Adipocyte (in vitro differentiated cells): ENCODE data around the gene CADPS2.

ENCODE experiments used
- DNase-seq: peaks from one replicate; pipeline ENCODE4 v3.0.0-alpha.2; 2015; ENCODE audit warnings: low read depth
- H3K27me3 ChIP-seq: replicated peaks from 2 replicates; pipeline ENCODE4 v1.7.0; 2013; ENCODE audit warnings: mild to moderate bottlenecking, low read length, moderate library complexity; ENCODE audit not compliant: control insufficient read depth, insufficient read depth
- H3K36me3 ChIP-seq: 2 replicates; pipeline ENCODE4 v1.7.0; 2013; ENCODE audit warnings: low read length, mild to moderate bottlenecking, moderate library complexity; ENCODE audit not compliant: control insufficient read depth, insufficient read depth, severe bottlenecking
- H3K4me1 ChIP-seq: 2 replicates; pipeline ENCODE4 v1.7.0; 2013; ENCODE audit warnings: mild to moderate bottlenecking, low read length, moderate library complexity; ENCODE audit not compliant: control insufficient read depth, insufficient read depth
- H3K4me3 ChIP-seq: 2 replicates; pipeline ENCODE4 v1.7.0; 2013; ENCODE audit warnings: mild to moderate bottlenecking, low read length, moderate library complexity
- H3K9ac ChIP-seq: 2 replicates; pipeline ENCODE4 v1.7.0; 2013; ENCODE audit warnings: mild to moderate bottlenecking, low read length, moderate library complexity
- H3K9me3 ChIP-seq: 2 replicates; pipeline ENCODE4 v1.7.0; 2013; ENCODE audit warnings: mild to moderate bottlenecking, low read length, moderate library complexity; ENCODE audit not compliant: control insufficient read depth

The CADPS2 gene

GRCh38 chr7:122632238-122632637 is 254.0 kb downstream of the CADPS2 start:
- Histone ChIP-seq H3K4me1 (peaks cover 8% of the 10 kb centered on the region), H3K4me3 (no peak overlapping the region), H3K9me3 (no peaks in the 10 kb centered on the region), H3K9ac (no peak overlapping the region), H3K36me3 (no peaks in the 10 kb centered on the region), H3K27me3 (no peaks in the 10 kb centered on the region)
- DNase-seq = no peak

GRCh38 chr7:122629412-122629953 is 256.8 kb downstream of the CADPS2 start:
- Histone ChIP-seq H3K9ac (no peak overlapping the region), H3K4me3 (no peak overlapping the region), H3K27me3 (no peaks in the 10 kb centered on the region), H3K36me3 (no peaks in the 10 kb centered on the region), H3K9me3 (no peaks in the 10 kb centered on the region), H3K4me1 (peaks cover 8% of the 10 kb centered on the region)
- DNase-seq = no peak

GRCh38 chr7:122628651-122629411 is 257.4 kb downstream of the CADPS2 start:
- Histone ChIP-seq H3K4me1 (peaks cover 13% of the 10 kb centered on the region), H3K27me3 (no peaks in the 10 kb centered on the region), H3K9me3 (no peaks in the 10 kb centered on the region), H3K4me3 (no peak overlapping the region), H3K9ac (no peak overlapping the region), H3K36me3 (no peaks in the 10 kb centered on the region)
- DNase-seq = peak; percentile 53

GRCh38 chr7:122626785-122627184 is 259.5 kb downstream of the CADPS2 start:
- DNase-seq = no peak
- no peaks in the 10 kb centered on the region for H3K27me3 ChIP-seq
- H3K36me3 ChIP-seq = no peaks in the 10 kb centered on the region
- no peak overlapping the region for H3K9ac ChIP-seq
- no peak overlapping the region for H3K4me3 ChIP-seq
- peaks cover 15% of the 10 kb centered on the region for H3K4me1 ChIP-seq
- no peaks in the 10 kb centered on the region for H3K9me3 ChIP-seq

- Histone ChIP-seq H3K4me3 (no peak overlapping the region), H3K4me1 (peaks cover 7% of the 10 kb centered on the region), H3K9me3 (no peaks in the 10 kb centered on the region), H3K9ac (no peak overlapping the region), H3K27me3 (no peaks in the 10 kb centered on the region), H3K36me3 (no peaks in the 10 kb centered on the region)
- DNase-seq = no peak
These were observed 263.6 kb downstream of the CADPS2 start for GRCh38 chr7:122622682-122623081.

GRCh38 chr7:122619664-122620063 is 266.6 kb downstream of the CADPS2 start:
- H3K27me3 ChIP-seq = no peaks in the 10 kb centered on the region
- no peak overlapping the region for H3K4me3 ChIP-seq
- H3K9me3 ChIP-seq = no peaks in the 10 kb centered on the region
- no peak overlapping the region for H3K9ac ChIP-seq
- no peaks in the 10 kb centered on the region for H3K36me3 ChIP-seq
- peaks cover 7% of the 10 kb centered on the region for H3K4me1 ChIP-seq
- no peak for DNase-seq

GRCh38 chr7:122618585-122619189 is 267.6 kb downstream of the CADPS2 start:
- Histone ChIP-seq H3K9me3 (no peaks in the 10 kb centered on the region), H3K4me3 (no peak overlapping the region), H3K9ac (no peak overlapping the region), H3K36me3 (no peaks in the 10 kb centered on the region), H3K27me3 (no peaks in the 10 kb centered on the region), H3K4me1 (peaks cover under 1% of the 10 kb centered on the region)
- no peak for DNase-seq

- no peaks in the 10 kb centered on the region for H3K36me3 ChIP-seq
- H3K27me3 ChIP-seq = no peaks in the 10 kb centered on the region
- no peaks in the 10 kb centered on the region for H3K9me3 ChIP-seq
- H3K4me3 ChIP-seq = no peak overlapping the region
- peak; percentile 4 for DNase-seq
- H3K9ac ChIP-seq = no peak overlapping the region
- H3K4me1 ChIP-seq = no peaks in the 10 kb centered on the region
These were observed 269.3 kb downstream of the CADPS2 start for GRCh38 chr7:122616951-122617350.

- Histone ChIP-seq H3K27me3 (no peaks in the 10 kb centered on the region), H3K4me3 (no peak overlapping the region)
These were observed 280.3 kb downstream of the CADPS2 start for GRCh38 chr7:122605929-122606328.

GRCh38 chr7:122604251-122604650 is 282.0 kb downstream of the CADPS2 start:
- Histone ChIP-seq H3K36me3 (no peaks in the 10 kb centered on the region), H3K9me3 (no peaks in the 10 kb centered on the region), H3K4me3 (no peak overlapping the region), H3K9ac (no peak overlapping the region), H3K4me1 (no peaks in the 10 kb centered on the region), H3K27me3 (no peaks in the 10 kb centered on the region)
- DNase-seq = no peak

More at GRCh38 chr7:122605929-122606328, 280.3 kb downstream of the CADPS2 start:
- no peak for DNase-seq
- Histone ChIP-seq H3K4me1 (no peaks in the 10 kb centered on the region), H3K9me3 (peaks cover 3% of the 10 kb centered on the region), H3K9ac (no peak overlapping the region), H3K36me3 (no peaks in the 10 kb centered on the region)

GRCh38 chr7:122602800-122603199 is 283.5 kb downstream of the CADPS2 start:
- Histone ChIP-seq H3K36me3 (no peaks in the 10 kb centered on the region), H3K9me3 (no peaks in the 10 kb centered on the region)

More at GRCh38 chr7:122602800-122603199, 283.5 kb downstream of the CADPS2 start:
- DNase-seq = no peak
- H3K9ac ChIP-seq = no peak overlapping the region
- no peak overlapping the region for H3K4me3 ChIP-seq
- H3K4me1 ChIP-seq = no peaks in the 10 kb centered on the region
- H3K27me3 ChIP-seq = no peaks in the 10 kb centered on the region
